ENCODE results near the gene NEDD4.
A peak's percentile ranks its signal among the peaks of the same experiment; 100 is the strongest.
"Not testable (repeated sequence)": the region's sequence is repeated elsewhere in the genome, so short reads cannot be mapped to it uniquely, and the experiment has no call there.

Gene NEDD4

DNA sequence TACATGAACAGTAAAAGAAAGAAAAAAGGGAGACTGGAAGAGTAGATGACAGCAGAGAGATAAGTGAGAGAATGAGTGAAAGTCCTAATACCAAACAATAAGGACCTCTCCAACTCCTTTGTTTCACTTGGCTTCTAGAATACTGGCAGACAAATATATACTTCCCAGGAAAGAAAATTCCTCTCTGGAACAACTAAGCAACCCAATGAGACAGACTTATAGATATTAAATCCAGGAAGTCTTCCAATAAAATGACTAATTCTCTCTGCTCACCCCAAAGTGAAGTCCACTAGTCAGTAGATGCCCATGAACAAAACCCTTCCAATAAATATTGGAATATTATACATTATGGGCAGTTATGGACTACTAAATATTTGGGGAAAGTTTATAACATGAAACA lies 114.2 kb downstream of the NEDD4 start:
- no peak for DNase-seq

DNA sequence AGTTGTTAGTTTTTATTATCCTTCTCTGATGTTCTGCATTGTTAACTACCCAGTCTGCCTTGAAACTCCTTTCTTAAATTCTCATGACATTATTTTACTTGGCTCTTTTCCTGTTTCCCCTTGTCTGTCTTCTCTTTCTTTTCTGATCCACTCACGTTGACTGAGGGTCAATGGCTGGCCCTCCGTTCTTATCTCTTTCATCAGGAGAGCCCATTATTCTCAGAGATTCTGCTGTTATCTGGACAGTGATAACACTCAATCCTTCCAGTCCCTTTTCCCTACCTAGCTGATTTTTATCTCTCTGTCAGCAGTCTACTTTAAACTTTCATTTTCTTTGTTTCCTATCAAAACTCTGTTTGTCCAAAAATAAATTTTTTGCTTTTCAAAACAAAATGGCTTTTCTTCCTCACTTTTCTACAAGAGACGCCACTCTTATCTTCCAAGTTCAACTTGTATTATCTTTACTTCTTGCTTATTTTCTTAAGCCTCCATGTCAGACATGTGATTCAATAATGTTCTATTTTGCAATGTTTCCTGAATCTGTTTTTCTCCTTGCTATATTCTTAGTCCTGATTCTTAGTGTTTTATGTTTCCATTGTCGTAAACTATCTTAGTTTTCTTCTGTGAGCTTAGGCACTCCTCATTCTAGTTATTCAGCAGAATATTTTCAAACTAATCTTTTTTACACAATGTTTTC lies 120.2 kb downstream of the NEDD4 start:
- no peak for DNase-seq

DNA sequence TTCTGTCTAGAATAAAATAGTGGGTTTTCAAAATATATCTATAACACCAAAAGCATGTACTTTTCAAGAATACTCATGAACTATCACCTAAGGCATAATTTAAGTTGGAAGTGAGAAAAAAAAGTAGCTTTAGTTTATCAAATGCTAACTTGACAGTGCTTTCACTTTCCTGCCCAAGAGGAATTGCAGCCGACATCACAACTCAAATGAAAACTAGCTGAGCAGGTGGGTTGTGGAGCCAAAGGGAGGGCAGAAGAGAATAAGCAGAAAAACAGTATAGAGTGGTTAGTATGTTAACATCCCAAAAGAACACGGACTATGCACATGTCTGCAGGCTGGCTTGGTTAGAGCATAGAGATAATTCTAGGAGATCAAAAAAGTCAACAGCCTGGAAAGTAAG lies 120.9 kb downstream of the NEDD4 start:
- DNase-seq: no peak

DNA sequence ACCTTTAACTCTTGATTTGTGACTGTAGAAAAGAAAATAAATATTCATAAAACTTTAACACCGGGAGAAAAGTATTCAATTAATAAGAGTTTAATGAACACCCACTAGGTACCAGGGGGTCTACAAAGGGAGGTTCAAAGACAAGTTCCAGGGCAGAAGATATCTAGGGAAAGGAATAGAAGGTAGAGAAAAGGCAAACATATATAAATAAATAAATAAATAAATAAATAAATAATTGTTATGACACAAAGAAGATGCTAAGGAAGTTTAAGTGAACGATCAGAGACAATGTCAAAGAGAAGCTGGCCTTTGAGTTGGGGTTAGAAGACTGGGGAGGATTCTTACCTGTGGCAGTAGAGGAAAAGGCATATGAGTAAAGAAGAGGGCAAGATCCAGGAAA lies 123.8 kb downstream of the NEDD4 start:
- no peak for DNase-seq

DNA sequence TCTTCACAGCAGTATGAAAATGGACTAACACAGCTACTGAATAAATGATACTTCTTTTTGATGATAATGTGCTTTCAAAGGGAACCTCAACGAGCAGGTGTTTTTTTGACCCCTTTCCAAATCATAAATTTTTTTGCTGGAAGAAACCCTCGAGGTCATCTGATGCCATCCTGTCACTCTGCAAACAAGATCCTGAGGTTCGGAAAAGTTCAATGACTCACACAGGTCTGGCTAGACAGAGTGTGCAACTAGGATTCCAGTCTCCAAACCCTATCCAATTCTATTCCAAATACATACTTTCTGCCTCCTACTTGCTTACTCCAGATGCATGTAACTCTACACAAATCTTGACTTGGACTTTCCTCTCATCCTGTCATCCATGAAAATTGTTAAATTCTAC lies 124.7 kb downstream of the NEDD4 start:
- no peak for DNase-seq

DNA sequence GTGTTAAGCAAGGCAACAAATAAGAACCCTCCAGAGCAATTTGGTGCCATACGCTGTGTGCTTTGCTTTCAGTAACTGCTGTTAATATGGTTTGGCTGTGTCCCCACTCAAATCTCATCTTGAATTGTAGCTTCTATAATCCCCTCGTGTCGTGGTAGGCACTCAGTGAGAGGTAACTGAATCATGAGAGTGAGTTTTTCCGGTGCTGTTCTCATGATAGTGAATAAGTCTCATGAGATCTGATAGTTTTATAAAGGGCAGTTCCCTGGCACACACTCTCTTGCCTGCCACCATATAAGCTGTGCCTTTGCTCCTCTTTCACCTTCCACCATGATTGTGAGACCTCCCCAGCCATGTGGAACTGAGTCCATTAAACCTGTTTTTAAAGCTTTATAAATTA lies 125.1 kb downstream of the NEDD4 start:
- DNase-seq: not testable (repeated sequence)

DNA sequence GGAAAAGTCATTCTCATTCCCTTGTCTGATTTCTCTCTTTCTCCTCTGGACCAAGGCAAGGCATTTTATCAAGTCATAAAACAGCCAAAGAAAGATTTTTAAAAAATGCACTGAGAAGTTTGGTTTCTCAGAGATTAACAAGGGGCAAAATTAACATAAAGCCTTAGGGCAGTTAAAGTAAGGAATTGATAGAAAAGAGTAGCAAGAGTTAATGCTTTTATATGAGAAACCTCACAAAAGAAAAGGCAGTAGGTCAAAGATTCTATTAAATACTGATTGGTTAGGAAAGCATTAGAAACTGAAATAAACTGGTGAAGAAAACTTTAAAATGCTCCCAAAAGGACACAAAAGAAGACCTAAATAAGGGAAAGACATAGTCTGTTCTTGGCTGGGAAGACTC lies 129.5 kb downstream of the NEDD4 start:
- no peak for DNase-seq

DNA sequence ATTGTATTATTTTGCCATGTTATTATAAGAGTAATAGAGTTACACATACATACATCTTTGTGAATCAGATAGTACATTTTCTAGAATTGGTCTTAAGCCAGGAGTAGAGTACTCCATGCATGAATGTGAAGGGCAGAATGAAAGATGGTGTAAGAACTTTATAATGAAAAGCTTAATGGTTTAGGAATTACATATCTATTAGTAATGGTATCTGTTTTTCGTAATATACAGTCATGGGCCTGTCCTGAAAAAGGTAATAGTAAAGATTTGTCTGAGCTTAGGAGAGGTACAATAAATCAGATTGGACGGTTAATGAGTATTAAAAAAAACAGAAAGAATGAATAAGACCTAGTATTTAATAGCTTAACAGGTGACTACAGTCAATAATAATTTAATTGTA lies 132.3 kb downstream of the NEDD4 start:
- no peak for DNase-seq

DNA sequence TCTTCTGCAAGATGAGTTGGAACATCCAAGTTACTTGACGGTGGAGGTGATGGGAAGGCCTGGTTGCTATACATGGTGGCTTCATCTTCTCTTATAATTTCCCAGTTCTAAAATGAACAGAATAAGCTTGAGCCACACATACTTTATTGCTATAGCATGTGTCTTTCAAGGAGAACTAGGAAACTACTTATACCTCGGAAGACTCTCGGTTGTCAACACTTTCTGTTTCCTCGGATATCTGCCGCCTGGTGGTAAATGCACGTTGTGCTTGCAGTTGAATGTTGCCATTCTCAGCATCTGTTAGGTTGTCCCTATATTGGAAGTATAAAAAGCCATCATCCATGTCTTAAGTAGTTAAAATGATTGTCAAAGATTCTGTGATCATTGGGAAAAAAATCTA lies 132.9 kb downstream of the NEDD4 start:
- DNase-seq: no peak

DNA sequence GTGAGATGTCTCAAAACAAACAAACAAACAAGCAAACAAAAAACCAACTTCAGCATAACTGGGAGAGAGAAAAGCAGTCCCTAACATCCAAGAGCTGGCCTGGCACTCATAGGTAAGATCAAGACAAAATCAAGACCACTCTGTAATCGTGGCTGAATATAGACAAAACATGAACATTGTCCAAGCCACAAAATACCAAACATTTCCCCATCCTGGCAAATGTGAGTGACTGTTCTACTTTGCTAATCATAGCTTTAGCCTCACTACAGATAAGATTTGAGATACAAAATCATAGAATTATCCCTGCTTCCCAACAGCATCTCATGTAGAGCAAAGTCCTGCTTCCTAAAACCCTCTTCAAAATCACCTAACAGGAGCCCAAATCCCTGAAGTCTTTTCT lies 133.7 kb downstream of the NEDD4 start:
- no peak for DNase-seq

DNA sequence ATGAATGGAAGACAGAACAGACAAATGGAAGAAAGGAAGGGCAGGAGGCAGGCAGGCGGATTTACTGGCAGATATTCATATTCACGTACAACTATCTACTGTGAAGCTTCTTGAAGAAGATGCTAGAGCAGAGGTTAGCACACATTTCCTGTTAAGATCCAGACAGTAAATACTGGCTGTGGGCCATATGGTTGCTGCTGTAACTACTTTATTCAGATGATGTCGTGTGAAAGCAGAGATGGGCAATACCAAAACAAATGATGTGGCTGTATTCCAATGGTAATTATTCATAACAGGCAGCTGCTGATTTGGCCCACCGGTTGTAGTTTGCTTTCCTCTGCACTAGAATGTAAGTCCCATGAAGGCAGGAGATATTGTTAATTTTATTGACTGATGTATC lies 134.8 kb downstream of the NEDD4 start:
- no peak for DNase-seq

DNA sequence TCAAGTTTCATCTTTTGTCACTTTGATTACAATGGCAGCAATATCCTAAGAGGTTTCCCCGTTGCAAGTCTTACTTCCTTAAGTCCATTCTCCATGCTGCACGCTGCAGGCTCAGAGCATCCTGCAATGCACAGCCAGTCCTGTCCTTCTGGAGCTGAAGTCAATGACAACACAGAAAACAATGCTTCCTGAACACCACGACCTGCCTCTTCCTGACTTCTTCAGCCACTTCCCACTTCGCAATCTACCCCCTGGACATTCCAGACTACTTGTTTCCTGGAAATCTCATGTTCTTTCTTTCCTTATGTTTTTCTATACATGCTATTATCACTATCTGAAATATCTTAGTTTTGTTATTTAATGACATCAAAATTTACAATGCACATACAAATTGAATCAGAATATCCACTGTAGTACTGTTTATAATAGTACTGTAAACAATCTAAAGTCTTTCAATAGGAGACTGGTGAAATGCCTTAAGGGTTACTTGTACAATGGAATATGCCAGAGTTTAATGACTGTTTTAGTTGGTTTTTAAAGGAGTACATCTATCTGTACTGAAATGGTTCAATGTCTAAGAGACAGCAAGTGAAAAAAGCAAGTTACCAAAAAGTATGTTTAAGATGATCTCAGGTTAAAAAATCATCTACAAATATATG lies 136.8 kb downstream of the NEDD4 start:
- no peak for DNase-seq

DNA sequence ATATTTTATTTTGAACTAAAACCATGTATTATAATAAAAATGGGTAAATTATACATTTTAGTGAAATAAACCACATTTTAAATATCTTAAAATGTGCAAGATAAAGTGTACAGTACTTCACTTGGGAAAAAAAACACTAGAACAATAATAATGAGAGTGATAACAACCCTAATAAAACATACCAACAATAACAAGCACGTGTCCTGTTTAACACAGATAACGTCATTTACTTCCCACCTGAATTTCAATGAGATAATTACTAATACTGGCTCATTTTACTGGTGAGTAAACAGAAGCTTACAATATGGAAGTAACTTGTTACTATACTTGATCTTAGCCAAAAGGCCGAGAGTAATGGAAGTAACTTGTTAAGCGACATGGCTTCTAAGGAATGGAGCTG lies 140.3 kb downstream of the NEDD4 start:
- DNase-seq: no peak

DNA sequence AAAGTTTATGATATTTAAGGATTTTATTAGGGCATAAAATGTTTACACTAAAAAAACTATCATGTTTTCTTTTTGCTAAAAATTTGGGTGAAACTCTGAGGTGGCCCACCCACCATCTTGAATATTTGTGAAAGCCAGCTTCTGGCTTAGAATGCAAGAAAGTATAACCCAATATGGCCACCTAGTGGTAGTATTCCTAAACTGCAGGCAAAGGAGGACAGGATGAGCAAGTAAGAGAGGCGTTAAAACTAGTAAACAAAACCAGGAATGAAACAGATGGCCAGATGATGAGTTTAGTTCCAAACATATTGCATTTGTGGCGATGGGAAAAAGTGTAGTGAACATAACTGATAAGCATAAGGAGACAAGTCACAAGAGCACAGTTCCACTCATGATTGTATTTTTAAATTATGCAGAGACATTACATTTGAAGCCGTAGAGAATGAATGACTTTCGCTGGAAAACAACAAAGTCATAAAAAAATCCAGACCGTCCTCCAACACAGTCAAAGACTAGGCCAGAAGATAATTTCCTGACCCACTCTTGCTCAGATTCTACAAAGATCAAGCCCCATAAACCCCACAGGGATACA lies 147.2 kb downstream of the NEDD4 start:
- DNase-seq: peak; percentile 13

DNA sequence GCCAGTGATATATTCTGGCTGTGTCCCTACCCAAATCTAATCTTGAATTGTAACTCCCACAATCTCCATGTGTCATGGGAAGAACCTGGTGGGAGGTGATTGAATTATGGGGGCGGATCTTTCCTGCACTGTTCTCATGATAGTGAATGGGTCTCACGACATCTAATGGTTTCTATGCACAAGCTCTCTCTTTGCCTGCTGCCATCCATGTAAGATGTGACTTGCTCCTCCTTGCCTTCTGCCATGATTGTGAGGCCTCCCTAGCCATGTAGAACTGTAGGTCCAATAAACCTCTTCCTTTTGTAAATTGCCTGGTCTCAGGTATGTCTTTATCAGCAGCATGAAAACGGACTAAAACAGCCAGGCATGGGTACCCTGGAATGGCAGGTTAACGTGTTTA lies 150.5 kb downstream of the NEDD4 start:
- DNase-seq: not testable (repeated sequence)

DNA sequence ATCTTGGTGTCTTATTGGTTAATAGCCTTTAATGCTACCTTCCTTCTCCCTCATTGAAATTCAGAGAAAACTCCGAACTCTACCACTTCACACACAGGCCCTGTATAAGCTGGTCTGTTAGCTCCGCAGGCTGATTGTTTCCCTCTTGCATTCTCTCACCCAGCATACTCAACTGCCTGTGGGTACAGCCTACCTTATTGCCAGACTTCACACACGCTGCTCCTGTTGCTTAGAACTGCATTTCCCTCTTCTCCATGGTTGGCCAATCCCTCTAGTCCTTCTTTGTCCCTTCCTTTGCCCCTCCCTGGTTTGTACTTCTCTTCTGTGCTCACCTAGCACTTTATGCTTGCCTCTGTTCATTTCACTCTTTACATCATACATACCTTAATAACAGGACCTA lies 157.5 kb downstream of the NEDD4 start:
- no peak for DNase-seq

DNA sequence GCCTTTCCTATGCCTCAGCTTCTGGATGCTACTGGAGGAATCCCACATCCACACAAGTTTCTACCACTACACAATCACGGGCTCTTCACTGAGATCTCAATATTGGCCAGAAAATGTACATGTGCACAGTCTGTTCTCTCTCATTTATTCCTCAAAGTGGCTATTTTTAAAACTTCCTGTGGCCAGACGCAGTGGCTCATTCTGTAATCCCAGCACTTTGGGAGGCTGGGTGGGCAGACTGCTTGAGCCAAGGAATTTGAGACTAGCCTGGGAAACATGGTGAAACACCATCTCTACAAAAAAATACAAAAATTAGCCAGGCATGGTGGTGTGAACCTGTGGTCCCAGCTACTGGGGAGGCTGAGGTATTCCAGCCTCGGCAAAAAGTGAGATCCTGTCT lies 159.1 kb downstream of the NEDD4 start:
- DNase-seq: no peak

DNA sequence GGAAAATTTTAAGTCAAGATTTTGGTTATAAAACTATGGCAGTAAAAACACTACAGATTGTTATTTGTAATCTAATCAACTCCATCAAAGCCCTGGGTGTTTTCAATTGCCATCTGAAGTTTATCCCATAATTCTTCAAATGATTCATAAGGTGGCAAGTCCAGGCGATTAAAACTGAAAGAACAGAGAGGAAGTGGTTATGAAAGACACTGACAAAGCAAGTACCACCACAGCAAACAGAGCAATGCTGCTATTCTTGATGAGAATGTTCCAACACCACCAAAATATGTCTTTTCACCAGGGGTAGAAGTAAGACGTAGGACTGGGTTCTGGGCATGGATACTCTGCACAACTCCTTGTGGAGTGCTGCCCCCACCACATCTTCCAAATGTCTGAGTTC lies 163.6 kb downstream of the NEDD4 start:
- DNase-seq: peak; percentile 9

DNA sequence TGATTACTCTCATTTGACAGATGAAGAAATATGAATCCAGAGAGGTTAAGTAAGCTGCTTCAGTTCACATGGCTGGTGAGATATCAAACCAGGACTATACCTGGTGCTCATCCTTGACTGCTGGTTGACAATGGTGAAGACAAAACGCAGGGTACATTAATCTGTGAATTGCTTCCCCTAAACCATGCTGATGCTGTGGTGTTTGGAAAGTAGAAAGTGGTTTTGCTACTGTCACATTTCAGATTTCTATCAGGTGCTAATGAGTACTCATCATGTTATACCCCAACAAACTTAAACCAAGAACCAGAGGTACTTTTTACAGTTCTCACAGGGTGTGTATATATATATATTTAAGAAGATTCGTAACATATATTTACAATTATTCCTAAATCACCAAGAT lies 165.5 kb downstream of the NEDD4 start:
- DNase-seq: no peak

DNA sequence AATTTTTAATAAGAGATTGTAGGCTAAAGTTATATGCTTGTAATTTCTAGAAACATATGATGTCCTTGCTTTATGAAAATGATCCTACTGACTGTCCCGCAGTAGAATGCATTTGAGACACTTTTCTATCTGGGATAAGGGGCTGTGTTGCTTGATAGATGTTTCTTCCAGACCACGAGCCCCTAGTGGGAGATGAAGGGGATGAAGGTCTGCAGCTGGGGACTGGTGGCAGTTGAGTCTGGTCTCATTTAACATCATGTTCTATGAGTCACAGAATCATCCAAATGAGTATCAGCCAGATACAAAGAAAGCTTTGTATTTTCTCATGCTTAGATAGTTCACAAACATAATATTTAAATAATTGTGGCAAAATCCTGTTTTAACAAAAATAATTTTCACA lies 166.2 kb downstream of the NEDD4 start:
- DNase-seq: no peak

DNA sequence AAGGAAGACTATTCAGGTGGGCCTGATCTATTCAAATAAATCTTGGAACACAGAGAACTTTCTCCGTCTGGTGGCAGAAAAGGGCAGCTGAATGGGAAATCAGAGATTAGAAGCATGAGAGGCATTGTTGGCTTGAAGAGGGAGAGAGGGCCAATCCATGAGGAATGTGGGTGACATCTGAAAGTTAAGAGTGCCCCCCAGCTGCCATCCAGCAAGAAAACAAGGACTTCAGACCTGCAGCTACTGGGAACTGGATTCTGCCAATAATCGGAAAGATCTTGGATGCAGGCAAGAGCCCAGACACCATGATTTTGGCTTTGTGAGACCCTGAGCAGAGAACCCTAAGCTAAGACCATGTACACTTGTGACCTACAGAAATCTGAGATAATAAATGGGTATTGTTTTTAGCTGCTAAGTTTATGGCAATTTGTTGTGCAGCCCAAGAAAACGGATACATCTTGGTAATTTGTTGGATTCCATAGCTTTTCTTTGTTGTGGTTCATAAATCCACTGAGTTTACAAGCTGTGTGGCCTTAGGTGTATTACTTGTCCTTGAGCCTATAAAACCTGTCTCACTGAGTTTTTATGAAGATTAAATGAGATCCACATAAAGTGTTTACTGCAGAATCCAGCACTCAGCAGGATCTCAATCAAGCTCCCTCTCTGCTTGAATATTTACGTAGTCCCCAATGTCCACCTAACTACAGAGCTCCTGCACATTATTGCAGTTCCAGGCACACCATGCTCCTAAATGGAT lies 168.4 kb downstream of the NEDD4 start:
- DNase-seq: no peak

DNA sequence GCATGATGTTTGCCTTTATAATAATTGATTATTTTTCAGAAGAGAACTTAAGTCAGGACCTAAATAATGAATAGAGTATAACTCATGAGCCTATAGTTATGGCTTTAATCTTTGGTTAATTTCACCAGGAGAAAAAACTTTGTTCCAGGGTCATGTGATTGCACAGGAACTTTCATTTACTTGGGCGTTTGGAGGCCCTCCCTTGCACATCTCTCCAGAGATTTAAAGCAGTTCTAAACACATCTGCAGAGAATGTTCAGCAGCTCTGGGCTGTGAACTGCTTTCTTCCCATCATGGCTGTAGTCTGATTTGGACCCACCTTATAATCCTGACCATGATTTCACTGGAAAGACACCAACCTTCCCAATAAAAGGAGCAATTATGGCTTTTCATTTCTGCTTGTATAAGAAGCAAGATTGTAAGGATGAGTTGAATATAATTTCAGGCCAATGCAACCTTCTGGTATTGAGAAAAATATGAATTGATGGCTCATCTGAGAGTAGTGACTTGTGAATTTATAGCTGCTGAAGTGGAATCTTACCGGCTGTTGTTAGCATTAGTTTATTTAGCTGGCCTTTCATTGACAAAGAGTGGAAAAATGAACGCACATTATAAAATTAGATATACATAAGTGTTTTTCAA lies 169.6 kb downstream of the NEDD4 start:
- DNase-seq: no peak

DNA sequence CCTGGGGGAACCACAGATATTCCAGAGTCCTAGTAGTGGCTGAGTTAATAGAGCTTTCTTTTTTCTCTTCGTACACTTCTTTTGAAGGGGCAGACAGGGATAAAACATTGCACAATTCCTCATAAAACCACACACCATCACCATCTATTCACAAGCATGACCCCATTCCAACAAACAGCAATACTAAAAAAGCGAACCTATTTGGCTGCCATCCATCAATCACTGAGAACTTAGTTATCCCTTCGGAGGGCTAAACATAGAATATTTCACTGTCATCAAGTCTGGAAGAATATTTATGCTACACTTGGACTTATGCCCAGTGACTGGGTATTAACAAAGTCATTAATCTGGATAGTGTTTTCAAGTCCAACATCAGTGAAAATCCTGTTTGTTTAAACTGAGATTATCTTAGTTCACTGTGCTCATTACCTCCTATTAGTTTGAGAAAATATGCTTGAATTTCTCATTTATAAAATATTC lies 170.2 kb downstream of the NEDD4 start:
- DNase-seq: no peak
